ENCODE measurements around the gene GRK2. TPM values are rescaled to one million over a fixed set of nuclear protein-coding genes. Genes with fewer than 3 reads are reported as not detected.

Gene GRK2
- total and polyA plus RNA-seq, 9 of the 15 experiments (the other 6 are each of a cell fraction or from before 2014, with no cell fraction given) = 0.24 to 95.8 (median 56.5) TPM

DNA sequence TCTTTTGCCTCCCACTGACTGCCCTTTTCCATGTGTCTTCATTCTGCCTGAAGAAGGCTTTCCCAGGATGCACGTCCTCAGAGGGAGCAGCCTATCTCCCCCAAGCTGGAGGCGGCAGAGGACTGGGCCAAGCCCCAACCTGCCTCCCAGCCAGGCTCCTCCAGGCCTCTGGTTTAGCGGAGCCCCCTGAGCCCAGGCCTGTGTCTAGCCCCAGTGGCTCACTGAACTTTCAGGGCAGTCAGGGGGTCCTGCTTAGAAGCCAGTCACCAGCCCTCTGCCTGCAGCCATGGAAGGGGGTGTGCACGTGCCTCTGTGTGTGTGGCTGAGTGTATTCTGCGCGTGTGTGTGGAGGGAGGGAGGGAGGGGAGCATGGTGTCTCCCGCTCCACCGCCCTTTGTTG is 10.4 kb upstream of the GRK2 start:
- Histone ChIP-seq H3K9ac (ENCODE audit: insufficient read depth in 1 of 2, low read depth in 2 of 2, low read length in 2 of 2) (peak overlapping the region in 1 of 2 experiments; percentile 67; a peak in 2 of 4 replicates), H3K27me3 (ENCODE audit: control insufficient read depth in 2 of 2, insufficient read depth in 2 of 2, low read length in 2 of 2) (no peaks in the 10 kb centered on the region), H3K4me1 (replicated peaks in 1 of 2; ENCODE audit: control insufficient read depth in 2 of 2, insufficient read depth in 2 of 2, low read length in 2 of 2) (peaks cover 4 to 11% of the 10 kb centered on the region in 2 experiments; a peak in 2 of 5 replicates), H3K9me3 (replicated peaks; ENCODE audit: control insufficient read depth, insufficient read depth, low read depth, low read length) (no peaks in the 10 kb centered on the region), H3K79me2 (ENCODE audit: control insufficient read depth, insufficient read depth, low read length) (no peaks in the 10 kb centered on the region; the same call in 2 of the 3 replicates), H3K4me2 (ENCODE audit: insufficient read depth, low read length) (no peak overlapping the region), H2AFZ (ENCODE audit: low read depth, low read length) (no peak overlapping the region), H4K20me1 (replicated peaks; ENCODE audit: control insufficient read depth, insufficient read depth, low read length) (peaks cover 15% of the 10 kb centered on the region; the same call in 1 of the 2 replicates), H3K27ac (ENCODE audit: extremely low read depth, low read depth, low read length) (no peak overlapping the region), H3K9me1 (ENCODE audit: control insufficient read depth, insufficient read depth, low read length) (no peaks in the 10 kb centered on the region), H3K4me3 (no peak overlapping the region), H3K36me3 (ENCODE audit: control insufficient read depth, insufficient read depth, low read length) (peaks cover 64% of the 10 kb centered on the region)
- no TSS peak for BruUV-seq (replicated peaks)
- no peak for DNase-seq (ENCODE audit: extremely low read depth in 1 of 4, low spot score in 3 of 4)
- in situ Hi-C loops (cut with MboI) = no loop called here
- POLR2A ChIA-PET = interaction anchor here (0.6 to 6.8 kb wide), 3 partner anchors 16 to 597 kb away, joined by 3 to 58 read pairs (median 4); no protein-coding TSS in a partner anchor
- ATAC-seq = peak; percentile 4; the same call in 1 of the 3 replicates
- CTCF ChIA-PET (ENCODE audit: low intra/inter-chr PET ratio) = no interaction called here
- FAIRE-seq = no peak
- intact Hi-C loops (cut with micrococcal nuclease) = no loop called here
- WGBS (ENCODE audit: insufficient coverage, low coverage, missing lambda C conversion rate) = 81% methylated on average over 5 of the region's 8 CpGs
- TF ChIP-seq RAD51 (IDR thresholded peaks at IDR 0.05; ENCODE audit: borderline replicate concordance, low read depth) (no peak), SNIP1 (IDR thresholded peaks at IDR 0.05; ENCODE audit: low read depth) (no peak), MEF2D (tag; conservative IDR thresholded peaks at IDR 0.05; ENCODE audit: low read depth) (no peak), ZC3H4 (CRISPR knock-in tag; IDR thresholded peaks at IDR 0.05; ENCODE audit: borderline replicate concordance) (no peak), PTRF (tag; IDR thresholded peaks at IDR 0.05) (no peak), SRF (CRISPR knock-in tag; IDR thresholded peaks at IDR 0.05) (no peak), BCL6 (CRISPR knock-in tag; IDR thresholded peaks at IDR 0.05) (no peak), POLR2AphosphoS2 (IDR thresholded peaks at IDR 0.05; ENCODE audit: low read length) (no peak), ZNF121 (CRISPR knock-in tag; conservative IDR thresholded peaks at IDR 0.05) (no peak), ZNF175 (CRISPR knock-in tag; IDR thresholded peaks at IDR 0.05; ENCODE audit: low read depth) (no peak), NCOA4 (IDR thresholded peaks at IDR 0.05; ENCODE audit: partially characterized antibody) (no peak), SUPT5H (IDR thresholded peaks at IDR 0.05) (peak; percentile 11; the same call in 1 of the 2 replicates), LEF1 (IDR thresholded peaks at IDR 0.05) (no peak), ETS2 (tag; IDR thresholded peaks at IDR 0.05; ENCODE audit: borderline replicate concordance, poor library complexity, severe bottlenecking) (no peak)
- TF ChIP-seq, protein P1, sequence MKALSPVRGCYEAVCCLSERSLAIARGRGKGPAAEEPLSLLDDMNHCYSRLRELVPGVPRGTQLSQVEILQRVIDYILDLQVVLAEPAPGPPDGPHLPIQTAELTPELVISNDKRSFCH (CRISPR knock-in tag; IDR thresholded peaks at IDR 0.05) = no peak
- TF ChIP-seq, protein P1 (tag; IDR thresholded peaks at IDR 0.05) = no peak
- TF ChIP-seq, protein P2, sequence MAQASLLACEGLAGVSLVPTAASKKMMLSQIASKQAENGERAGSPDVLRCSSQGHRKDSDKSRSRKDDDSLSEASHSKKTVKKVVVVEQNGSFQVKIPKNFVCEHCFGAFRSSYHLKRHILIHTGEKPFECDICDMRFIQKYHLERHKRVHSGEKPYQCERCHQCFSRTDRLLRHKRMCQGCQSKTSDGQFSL (CRISPR knock-in tag; IDR thresholded peaks at IDR 0.05) = no peak
- TF ChIP-seq, protein P2 (tag; IDR thresholded peaks at IDR 0.05) = no peak
- TF ChIP-seq, protein P3, sequence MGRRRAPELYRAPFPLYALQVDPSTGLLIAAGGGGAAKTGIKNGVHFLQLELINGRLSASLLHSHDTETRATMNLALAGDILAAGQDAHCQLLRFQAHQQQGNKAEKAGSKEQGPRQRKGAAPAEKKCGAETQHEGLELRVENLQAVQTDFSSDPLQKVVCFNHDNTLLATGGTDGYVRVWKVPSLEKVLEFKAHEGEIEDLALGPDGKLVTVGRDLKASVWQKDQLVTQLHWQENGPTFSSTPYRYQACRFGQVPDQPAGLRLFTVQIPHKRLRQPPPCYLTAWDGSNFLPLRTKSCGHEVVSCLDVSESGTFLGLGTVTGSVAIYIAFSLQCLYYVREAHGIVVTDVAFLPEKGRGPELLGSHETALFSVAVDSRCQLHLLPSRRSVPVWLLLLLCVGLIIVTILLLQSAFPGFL (CRISPR knock-in tag; IDR thresholded peaks at IDR 0.05) = no peak
- TF ChIP-seq, protein P4, sequence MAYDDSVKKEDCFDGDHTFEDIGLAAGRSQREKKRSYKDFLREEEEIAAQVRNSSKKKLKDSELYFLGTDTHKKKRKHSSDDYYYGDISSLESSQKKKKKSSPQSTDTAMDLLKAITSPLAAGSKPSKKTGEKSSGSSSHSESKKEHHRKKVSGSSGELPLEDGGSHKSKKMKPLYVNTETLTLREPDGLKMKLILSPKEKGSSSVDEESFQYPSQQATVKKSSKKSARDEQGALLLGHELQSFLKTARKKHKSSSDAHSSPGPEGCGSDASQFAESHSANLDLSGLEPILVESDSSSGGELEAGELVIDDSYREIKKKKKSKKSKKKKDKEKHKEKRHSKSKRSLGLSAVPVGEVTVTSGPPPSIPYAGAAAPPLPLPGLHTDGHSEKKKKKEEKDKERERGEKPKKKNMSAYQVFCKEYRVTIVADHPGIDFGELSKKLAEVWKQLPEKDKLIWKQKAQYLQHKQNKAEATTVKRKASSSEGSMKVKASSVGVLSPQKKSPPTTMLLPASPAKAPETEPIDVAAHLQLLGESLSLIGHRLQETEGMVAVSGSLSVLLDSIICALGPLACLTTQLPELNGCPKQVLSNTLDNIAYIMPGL (CRISPR knock-in tag; IDR thresholded peaks at IDR 0.05) = no peak

Data from K562 (cell line).